Tibial artery (tissue), 4 donors: ENCODE results near the gene SLIT2.

ENCODE experiments used
- DNase-seq, 2 donors: peaks; one replicate each; pipeline ENCODE4 v3.0.0-alpha.2; 2019
- H3K27ac ChIP-seq, 2 donors: fragments of 200-600 bp; sonication (generic) in 1 of 2; 1 replicate in 1 of 2; 2 replicates in 1 of 2; pipeline ENCODE4 v1.5.1; 2018 to 2019; ENCODE audit warnings: mild to moderate bottlenecking in 1 of 2
- H3K27me3 ChIP-seq, 2 donors: fragments of 200-600 bp; sonication (generic) in 1 of 2; one replicate each; pipeline versions ENCODE4 v1.5.1 to v1.6.0; 2016 to 2019
- H3K36me3 ChIP-seq, 3 donors: fragments of 200-600 bp; sonication (generic) in 2 of 3; one replicate each; pipeline ENCODE4 v1.5.1; 2016 to 2019; ENCODE audit warnings: mild to moderate bottlenecking in 2 of 3
- H3K4me1 ChIP-seq, 4 donors: fragments of 200-600 bp; sonication (generic) in 2 of 4; 1 replicate in 3 of 4; 2 replicates in 1 of 4; pipeline ENCODE4 v1.5.1; 2016 to 2019
- H3K4me3 ChIP-seq, 2 donors: fragments of 200-600 bp; sonication (generic) in 1 of 2; 1 replicate in 1 of 2; 2 replicates in 1 of 2; pipeline ENCODE4 v1.5.1; 2018 to 2019; ENCODE audit warnings: mild to moderate bottlenecking in 2 of 2
- H3K9me3 ChIP-seq, 3 donors: fragments of 200-600 bp; sonication (generic) in 1 of 3; one replicate each; pipeline ENCODE4 v1.5.1; 2016 to 2019
- intact Hi-C: fragments of 100-400 bp; cut with DNase I; formaldehyde crosslinking; loops from one replicate; pipeline ENCODE4 v1.15.0; 2023; ENCODE audit warnings: low total_unique reads
- TF ChIP-seq, protein P1 (sequence below), 2 experiments: fragments of 200-600 bp in 1 of 2; fragments of 450-650 bp in 1 of 2; IDR thresholded peaks; one replicate each; pipeline ENCODE4 v1.5.1; 2017 to 2019; ENCODE audit warnings: antibody characterized with exemption in 2 of 2, mild to moderate bottlenecking in 1 of 2, moderate library complexity in 1 of 2

The SLIT2 gene

DNA sequence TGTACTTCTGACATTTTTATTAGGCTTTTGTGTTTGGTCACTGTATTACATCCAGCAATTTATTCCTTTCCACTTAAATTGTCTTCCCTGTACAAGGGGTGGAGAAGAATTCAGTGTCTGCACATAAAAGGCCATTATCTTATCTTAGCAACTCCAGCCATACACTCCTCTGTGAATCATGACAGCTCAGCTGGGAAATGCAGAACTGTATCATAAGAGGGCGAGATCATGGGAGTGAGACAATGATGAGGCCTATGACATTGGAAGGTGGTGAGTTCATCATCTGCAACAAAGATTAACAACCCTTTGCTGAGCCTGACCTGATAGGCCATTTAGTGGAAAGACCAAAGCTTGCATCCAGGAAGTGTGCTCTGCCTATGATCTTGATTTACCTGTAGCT, 33.3 kb downstream of the SLIT2 start:
- H3K36me3 ChIP-seq = no peaks in the 10 kb centered on the region
- intact Hi-C loops = no loop called here

DNA sequence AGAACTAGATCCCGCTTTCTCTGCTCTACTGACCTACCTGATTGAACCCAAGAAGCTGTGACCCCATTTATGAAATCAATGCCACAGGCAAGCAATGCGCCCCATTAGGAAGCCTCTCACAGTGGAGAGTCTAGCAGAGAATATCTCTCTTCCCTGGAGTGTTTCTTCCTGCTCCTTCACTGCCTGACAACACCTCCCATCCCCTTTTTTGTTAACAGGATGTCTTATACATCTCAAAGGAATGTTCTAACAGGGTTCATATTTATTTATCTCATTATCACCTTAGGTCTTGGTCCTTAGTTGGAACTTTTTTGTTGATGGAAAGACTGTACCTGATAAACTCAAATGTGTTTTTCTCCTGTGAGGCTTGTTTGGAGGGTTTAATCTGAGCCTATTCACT, 35.5 kb downstream of the SLIT2 start:
- Histone ChIP-seq H3K36me3 (no peaks in the 10 kb centered on the region), H3K27me3 (no peaks in the 10 kb centered on the region), H3K27ac (no peak overlapping the region), H3K4me1 (no peaks in the 10 kb centered on the region), H3K9me3 (no peaks in the 10 kb centered on the region), H3K4me3 (no peak overlapping the region)
- TF ChIP-seq, protein P1, sequence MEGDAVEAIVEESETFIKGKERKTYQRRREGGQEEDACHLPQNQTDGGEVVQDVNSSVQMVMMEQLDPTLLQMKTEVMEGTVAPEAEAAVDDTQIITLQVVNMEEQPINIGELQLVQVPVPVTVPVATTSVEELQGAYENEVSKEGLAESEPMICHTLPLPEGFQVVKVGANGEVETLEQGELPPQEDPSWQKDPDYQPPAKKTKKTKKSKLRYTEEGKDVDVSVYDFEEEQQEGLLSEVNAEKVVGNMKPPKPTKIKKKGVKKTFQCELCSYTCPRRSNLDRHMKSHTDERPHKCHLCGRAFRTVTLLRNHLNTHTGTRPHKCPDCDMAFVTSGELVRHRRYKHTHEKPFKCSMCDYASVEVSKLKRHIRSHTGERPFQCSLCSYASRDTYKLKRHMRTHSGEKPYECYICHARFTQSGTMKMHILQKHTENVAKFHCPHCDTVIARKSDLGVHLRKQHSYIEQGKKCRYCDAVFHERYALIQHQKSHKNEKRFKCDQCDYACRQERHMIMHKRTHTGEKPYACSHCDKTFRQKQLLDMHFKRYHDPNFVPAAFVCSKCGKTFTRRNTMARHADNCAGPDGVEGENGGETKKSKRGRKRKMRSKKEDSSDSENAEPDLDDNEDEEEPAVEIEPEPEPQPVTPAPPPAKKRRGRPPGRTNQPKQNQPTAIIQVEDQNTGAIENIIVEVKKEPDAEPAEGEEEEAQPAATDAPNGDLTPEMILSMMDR (IDR thresholded peaks at IDR 0.05) = no peak
- no peak for DNase-seq
- intact Hi-C loops = no loop called here

More for the DNA sequence above, 33.3 kb downstream of the SLIT2 start:
- no peak overlapping the region for H3K27ac ChIP-seq
- no peak for DNase-seq
- no peaks in the 10 kb centered on the region for H3K9me3 ChIP-seq
- H3K27me3 ChIP-seq = no peaks in the 10 kb centered on the region
- H3K4me1 ChIP-seq = no peaks in the 10 kb centered on the region
- no peak overlapping the region for H3K4me3 ChIP-seq
- TF ChIP-seq, protein P1 (IDR thresholded peaks at IDR 0.05) = no peak

DNA sequence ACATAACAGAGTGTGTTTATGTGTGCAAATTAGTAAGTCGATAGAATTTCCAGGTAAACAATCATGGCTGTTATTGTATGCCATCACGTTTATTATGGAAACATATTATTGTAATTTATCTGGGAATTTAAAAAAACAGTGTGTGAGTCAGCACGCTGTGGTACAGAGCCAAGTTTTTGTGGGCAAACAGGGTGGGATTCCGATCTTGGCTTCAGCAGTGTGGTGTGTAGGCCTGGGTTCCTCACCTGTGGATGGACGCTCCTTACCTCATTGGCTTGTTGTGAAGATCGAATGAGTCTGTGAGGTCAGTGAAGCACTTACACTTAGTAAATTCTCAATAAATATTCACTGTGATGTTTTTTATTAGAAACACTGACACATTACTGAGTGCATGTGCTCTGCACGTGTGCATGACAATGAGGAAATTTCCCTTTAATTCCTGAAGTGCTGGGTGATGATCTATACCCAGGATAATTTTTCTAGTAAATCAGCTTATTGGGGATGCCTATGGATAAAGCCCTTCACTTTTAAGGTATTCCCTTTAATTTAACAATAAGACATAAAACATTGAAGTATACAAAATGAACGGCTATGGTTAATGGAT, 36.4 kb downstream of the SLIT2 start:
- no peak for DNase-seq
- H3K9me3 ChIP-seq = no peaks in the 10 kb centered on the region
- TF ChIP-seq, protein P1 (IDR thresholded peaks at IDR 0.05) = no peak
- H3K36me3 ChIP-seq = no peaks in the 10 kb centered on the region
- no peak overlapping the region for H3K4me3 ChIP-seq
- no peak overlapping the region for H3K27ac ChIP-seq
- H3K4me1 ChIP-seq = no peaks in the 10 kb centered on the region
- H3K27me3 ChIP-seq = no peaks in the 10 kb centered on the region
- intact Hi-C loops = no loop called here

DNA sequence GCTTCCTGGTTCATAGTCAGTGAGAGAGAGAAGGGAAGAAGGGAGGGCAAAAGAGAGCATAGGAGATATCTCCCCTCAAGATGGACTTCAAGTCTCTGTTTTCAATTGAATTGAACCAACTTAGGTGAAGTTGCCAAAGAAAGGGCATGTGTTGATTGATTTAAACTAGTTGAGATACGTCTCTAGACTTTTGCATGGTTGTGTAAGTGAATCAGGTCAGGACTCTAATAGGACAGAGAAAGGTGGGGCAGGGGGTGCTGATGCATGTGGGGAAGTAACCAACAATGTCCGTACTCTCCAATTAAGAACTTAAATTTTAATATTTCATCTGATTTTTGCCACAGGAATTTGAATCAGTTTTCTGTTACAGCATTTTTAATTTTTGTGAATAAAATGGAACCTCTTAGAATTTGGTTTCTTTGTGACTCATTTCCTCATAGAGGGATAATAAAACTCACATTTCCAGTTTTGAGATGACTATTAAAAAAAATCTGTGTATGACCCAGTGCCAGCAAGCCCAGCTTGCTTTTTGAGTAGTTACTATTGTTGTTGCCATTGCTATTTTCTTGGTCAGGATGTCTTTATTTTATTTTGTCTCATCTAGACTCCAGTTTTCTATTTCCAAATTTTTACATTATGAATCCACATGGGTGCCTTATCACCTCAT, 37.3 kb downstream of the SLIT2 start:
- no peaks in the 10 kb centered on the region for H3K9me3 ChIP-seq
- intact Hi-C loops = no loop called here
- no peaks in the 10 kb centered on the region for H3K36me3 ChIP-seq
- TF ChIP-seq, protein P1 (IDR thresholded peaks at IDR 0.05) = no peak
- no peaks in the 10 kb centered on the region for H3K27me3 ChIP-seq
- H3K27ac ChIP-seq = no peak overlapping the region
- no peak for DNase-seq
- no peak overlapping the region for H3K4me3 ChIP-seq
- H3K4me1 ChIP-seq = no peaks in the 10 kb centered on the region

DNA sequence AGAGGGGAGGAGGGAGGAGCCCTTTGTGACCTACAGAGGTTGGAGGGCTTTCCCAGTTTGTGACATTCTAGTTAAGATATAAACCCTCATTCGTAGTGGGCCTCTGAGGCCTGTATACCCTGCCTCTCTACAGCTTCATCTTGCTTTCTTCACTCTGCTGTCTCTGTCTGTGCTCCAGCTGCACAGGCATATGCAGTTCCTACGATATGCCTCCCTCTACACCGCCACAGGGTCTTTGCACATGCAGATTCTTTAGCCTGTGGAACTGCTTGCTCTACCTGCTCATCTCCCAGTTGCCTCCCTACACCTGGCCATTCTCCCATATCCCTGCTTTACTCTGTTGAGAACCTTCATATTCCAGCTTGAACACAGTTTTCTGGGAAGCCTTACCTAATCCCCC, 38.1 kb downstream of the SLIT2 start:
- TF ChIP-seq, protein P1 (IDR thresholded peaks at IDR 0.05) = no peak
- no peaks in the 10 kb centered on the region for H3K4me1 ChIP-seq
- H3K4me3 ChIP-seq = no peak overlapping the region
- no peak for DNase-seq
- no peaks in the 10 kb centered on the region for H3K9me3 ChIP-seq
- H3K27ac ChIP-seq = no peak overlapping the region
- intact Hi-C loops = no loop called here
- H3K27me3 ChIP-seq = no peaks in the 10 kb centered on the region
- no peaks in the 10 kb centered on the region for H3K36me3 ChIP-seq
